Skeletal muscle tissue (tissue), 4 donors: ENCODE results near the gene CSRNP3. TPM values are rescaled to one million over a fixed set of nuclear protein-coding genes. Genes with fewer than 3 reads are reported as not detected.

Source experiments
- H3K27ac ChIP-seq: one replicate; pipeline ENCODE4 v1.7.0; 2013; ENCODE audit warnings: mild to moderate bottlenecking, low read depth, low read length, inconsistent platforms
- H3K27me3 ChIP-seq, 3 donors: one replicate each; pipeline ENCODE4 v1.7.0; 2013; ENCODE audit warnings: low read length in 3 of 3; ENCODE audit not compliant: control insufficient read depth in 3 of 3, insufficient read depth in 3 of 3
- H3K36me3 ChIP-seq, 3 donors: one replicate each; pipeline ENCODE4 v1.7.0; 2013; ENCODE audit warnings: low read length in 3 of 3; ENCODE audit not compliant: control insufficient read depth in 3 of 3, insufficient read depth in 3 of 3
- H3K4me1 ChIP-seq, 3 donors: one replicate each; pipeline ENCODE4 v1.7.0; 2013; ENCODE audit warnings: low read length in 3 of 3, mild to moderate bottlenecking in 3 of 3; ENCODE audit not compliant: control insufficient read depth in 3 of 3, insufficient read depth in 3 of 3
- H3K4me3 ChIP-seq, 3 donors: one replicate each; pipeline ENCODE4 v1.7.0; 2013; ENCODE audit warnings: low read length in 3 of 3
- H3K9ac ChIP-seq, 3 donors: one replicate each; pipeline ENCODE4 v1.7.0; 2013; ENCODE audit warnings: low read length in 3 of 3, mild to moderate bottlenecking in 3 of 3, moderate library complexity in 2 of 3, low read depth in 1 of 3
- H3K9me3 ChIP-seq, 3 donors: one replicate each; pipeline ENCODE4 v1.7.0; 2013; ENCODE audit warnings: low read length in 3 of 3; ENCODE audit not compliant: control insufficient read depth in 3 of 3
- total RNA-seq: library from RNA; depleted of rRNA; stranded (reverse); fragments of >200 nt; gene quantifications from one replicate; pipeline ENCODE4 v1.2.3, GENCODE V29; 2014
- donor health status: Osteomylitis.

The CSRNP3 gene
- total RNA-seq, 1 donor from 2014 or later, result 18.8 TPM

- no peaks in the 10 kb centered on the region for H3K9me3 ChIP-seq
- H3K4me3 ChIP-seq, result no peak overlapping the region
- no peaks in the 10 kb centered on the region for H3K4me1 ChIP-seq
- H3K36me3 ChIP-seq, result no peaks in the 10 kb centered on the region
- no peaks in the 10 kb centered on the region for H3K27me3 ChIP-seq
- H3K27ac ChIP-seq, result no peak overlapping the region
- no peak overlapping the region for H3K9ac ChIP-seq
Observed at GRCh38 chr2:165687426-165688002, 218.0 kb downstream of the CSRNP3 start.

- Histone ChIP-seq H3K9me3 (no peaks in the 10 kb centered on the region), H3K36me3 (no peaks in the 10 kb centered on the region), H3K4me3 (no peak overlapping the region), H3K27ac (no peak overlapping the region), H3K27me3 (no peaks in the 10 kb centered on the region), H3K9ac (no peak overlapping the region), H3K4me1 (no peaks in the 10 kb centered on the region)
Observed at GRCh38 chr2:165691615-165692014, 222.1 kb downstream of the CSRNP3 start.

- H3K4me3 ChIP-seq, result no peak overlapping the region
- H3K4me1 ChIP-seq, result no peaks in the 10 kb centered on the region
- H3K9ac ChIP-seq, result no peak overlapping the region
- H3K27me3 ChIP-seq, result no peaks in the 10 kb centered on the region
- no peaks in the 10 kb centered on the region for H3K9me3 ChIP-seq
- H3K36me3 ChIP-seq, result no peaks in the 10 kb centered on the region
- H3K27ac ChIP-seq, result no peak overlapping the region
Observed at GRCh38 chr2:165692906-165693305, 223.4 kb downstream of the CSRNP3 start.

- Histone ChIP-seq H3K4me1 (no peaks in the 10 kb centered on the region), H3K4me3 (no peak overlapping the region), H3K27me3 (no peaks in the 10 kb centered on the region), H3K9me3 (no peaks in the 10 kb centered on the region), H3K9ac (no peak overlapping the region), H3K36me3 (no peaks in the 10 kb centered on the region), H3K27ac (no peak overlapping the region)
Observed at GRCh38 chr2:165693838-165694237, 224.3 kb downstream of the CSRNP3 start.

GRCh38 chr2:165697748-165698443 is 228.4 kb downstream of the CSRNP3 start:
- no peak overlapping the region for H3K27ac ChIP-seq
- H3K36me3 ChIP-seq, result no peaks in the 10 kb centered on the region
- no peaks in the 10 kb centered on the region for H3K27me3 ChIP-seq
- H3K4me1 ChIP-seq, result no peaks in the 10 kb centered on the region
- no peak overlapping the region for H3K4me3 ChIP-seq
- H3K9me3 ChIP-seq, result no peaks in the 10 kb centered on the region
- no peak overlapping the region for H3K9ac ChIP-seq

GRCh38 chr2:165698444-165698884 is 229.0 kb downstream of the CSRNP3 start:
- Histone ChIP-seq H3K9me3 (no peaks in the 10 kb centered on the region), H3K27me3 (no peaks in the 10 kb centered on the region), H3K9ac (no peak overlapping the region), H3K36me3 (no peaks in the 10 kb centered on the region), H3K4me1 (no peaks in the 10 kb centered on the region), H3K4me3 (no peak overlapping the region), H3K27ac (no peak overlapping the region)

GRCh38 chr2:165699946-165700345 is 230.4 kb downstream of the CSRNP3 start:
- H3K27me3 ChIP-seq, result no peaks in the 10 kb centered on the region
- no peaks in the 10 kb centered on the region for H3K4me1 ChIP-seq
- no peak overlapping the region for H3K27ac ChIP-seq
- no peak overlapping the region for H3K9ac ChIP-seq
- no peaks in the 10 kb centered on the region for H3K36me3 ChIP-seq
- H3K4me3 ChIP-seq, result no peak overlapping the region
- H3K9me3 ChIP-seq, result no peaks in the 10 kb centered on the region

- H3K4me1 ChIP-seq, result no peaks in the 10 kb centered on the region
- no peaks in the 10 kb centered on the region for H3K36me3 ChIP-seq
- H3K4me3 ChIP-seq, result no peak overlapping the region
- no peaks in the 10 kb centered on the region for H3K9me3 ChIP-seq
- no peak overlapping the region for H3K9ac ChIP-seq
- no peak overlapping the region for H3K27ac ChIP-seq
- no peaks in the 10 kb centered on the region for H3K27me3 ChIP-seq
Observed at GRCh38 chr2:165700531-165700930, 231.0 kb downstream of the CSRNP3 start.

GRCh38 chr2:165701147-165701546 is 231.6 kb downstream of the CSRNP3 start:
- Histone ChIP-seq H3K9me3 (no peaks in the 10 kb centered on the region), H3K27ac (no peak overlapping the region), H3K4me1 (no peaks in the 10 kb centered on the region), H3K36me3 (no peaks in the 10 kb centered on the region), H3K27me3 (no peaks in the 10 kb centered on the region), H3K4me3 (no peak overlapping the region), H3K9ac (no peak overlapping the region)

GRCh38 chr2:165706960-165707487 is 237.5 kb downstream of the CSRNP3 start:
- H3K27ac ChIP-seq, result no peak overlapping the region
- H3K36me3 ChIP-seq, result no peaks in the 10 kb centered on the region
- H3K4me3 ChIP-seq, result no peak overlapping the region
- no peaks in the 10 kb centered on the region for H3K9me3 ChIP-seq
- H3K27me3 ChIP-seq, result no peaks in the 10 kb centered on the region
- H3K4me1 ChIP-seq, result no peaks in the 10 kb centered on the region
- no peak overlapping the region for H3K9ac ChIP-seq
